HepG2 (cell line): ENCODE measurements around the gene KLHL35. TPM values are rescaled to one million over a fixed set of nuclear protein-coding genes. Genes with fewer than 3 reads are reported as not detected.
A peak's percentile ranks its signal among the peaks of the same experiment; 100 is the strongest.

Experiments
- AGO2 ChIP-seq: fragments of 200-400 bp; formaldehyde crosslinking; optimal IDR thresholded peaks from 2 replicates; pipeline ENCODE3; 2017; ENCODE audit warnings: mild to moderate bottlenecking, low read depth, low read length, moderate library complexity
- ARNT ChIP-seq: fragments of 450-650 bp; IDR thresholded peaks from 2 replicates; pipeline ENCODE4 v1.6.1; 2017
- DNMT1 ChIP-seq: sonication (generic); formaldehyde crosslinking; IDR thresholded peaks from 2 replicates; pipeline ENCODE4 v1.5.1; 2020; ENCODE audit warnings: mild to moderate bottlenecking, missing genetic modification reagents
- HNF4A ChIP-seq: sonication (generic); formaldehyde crosslinking; IDR thresholded peaks from 2 replicates; pipeline ENCODE4 v1.4.0; 2020; ENCODE audit warnings: missing genetic modification reagents
- HNRNPUL1 ChIP-seq: fragments of 200-400 bp; formaldehyde crosslinking; IDR thresholded peaks from 2 replicates; pipeline ENCODE4 v1.6.1; 2017; ENCODE audit warnings: low read depth, mild to moderate bottlenecking, low read length, moderate library complexity
- MED8 ChIP-seq: sonication (generic); formaldehyde crosslinking; IDR thresholded peaks from 2 replicates; pipeline ENCODE4 v1.8.1; 2023; ENCODE audit warnings: mild to moderate bottlenecking, missing genetic modification reagents; ENCODE audit not compliant: insufficient replicate concordance
- MYC ChIP-seq: sonication (generic); formaldehyde crosslinking; IDR thresholded peaks from 2 replicates; pipeline ENCODE4 v1.9.0; 2021; ENCODE audit warnings: missing genetic modification reagents, borderline replicate concordance
- NFRKB ChIP-seq: fragments of 450-650 bp; IDR thresholded peaks from 2 replicates; pipeline ENCODE4 v1.6.1; 2017
- NR2C2 ChIP-seq: sonication (generic); formaldehyde crosslinking; IDR thresholded peaks from 2 replicates; pipeline ENCODE4 v1.4.0; 2020; ENCODE audit warnings: missing genetic modification reagents, mild to moderate bottlenecking, moderate library complexity, borderline replicate concordance
- PAWR ChIP-seq: sonication (generic); formaldehyde crosslinking; IDR thresholded peaks from 2 replicates; pipeline ENCODE4 v1.4.0; 2020; ENCODE audit warnings: missing genetic modification reagents, mild to moderate bottlenecking, borderline replicate concordance
- PCBP1 ChIP-seq: fragments of 200-400 bp; formaldehyde crosslinking; IDR thresholded peaks from 2 replicates; pipeline ENCODE4 v1.6.1; 2017; ENCODE audit warnings: mild to moderate bottlenecking, low read depth, low read length, borderline replicate concordance
- SALL1 ChIP-seq: sonication (generic); formaldehyde crosslinking; IDR thresholded peaks from 2 replicates; pipeline ENCODE4 v1.8.0; 2022; ENCODE audit warnings: mild to moderate bottlenecking, missing genetic modification reagents
- SNAI1 ChIP-seq: sonication (generic); formaldehyde crosslinking; IDR thresholded peaks from 2 replicates; pipeline ENCODE4 v1.5.0; 2020; ENCODE audit warnings: mild to moderate bottlenecking, missing genetic modification reagents, borderline replicate concordance
- SNRNP70 ChIP-seq: fragments of 200-400 bp; formaldehyde crosslinking; IDR thresholded peaks from 2 replicates; pipeline ENCODE4 v1.6.1; 2017; ENCODE audit warnings: mild to moderate bottlenecking, low read depth, low read length, moderate library complexity
- TRIM24 ChIP-seq: sonication (generic); formaldehyde crosslinking; IDR thresholded peaks from 2 replicates; pipeline ENCODE4 v1.8.0; 2022; ENCODE audit warnings: mild to moderate bottlenecking, missing genetic modification reagents
- YEATS4 ChIP-seq: sonication (generic); formaldehyde crosslinking; IDR thresholded peaks from 2 replicates; pipeline ENCODE4 v1.4.0; 2020; ENCODE audit warnings: missing genetic modification reagents, borderline replicate concordance
- ZNF136 ChIP-seq: sonication (generic); formaldehyde crosslinking; IDR thresholded peaks from 2 replicates; pipeline ENCODE4 v1.8.1; 2022; ENCODE audit warnings: low read depth, mild to moderate bottlenecking, moderate library complexity, missing genetic modification reagents
- ZNF616 ChIP-seq: sonication (generic); formaldehyde crosslinking; IDR thresholded peaks from 2 replicates; pipeline ENCODE4 v1.5.0; 2020; ENCODE audit warnings: low read depth, mild to moderate bottlenecking, missing genetic modification reagents
- ZNF747 ChIP-seq: sonication (generic); formaldehyde crosslinking; IDR thresholded peaks from 2 replicates; pipeline ENCODE4 v1.8.1; 2023; ENCODE audit warnings: missing genetic modification reagents, mild to moderate bottlenecking, borderline replicate concordance
- polyA plus RNA-seq, 8 experiments: library from polyadenylated mRNA; depleted of rRNA in 3 of 8; stranded (reverse) in 7 of 8; unstranded in 1 of 8; fragments of >200 nt; fragmentation: Illumina TruSeq in 4 of 8; extraction: Trizol in 4 of 8; gene quantifications; 2 replicates each; pipeline versions ENCODE4 v1.2.1 to v1.2.3, GENCODE V29; 2011 to 2016; ENCODE audit warnings: low read depth in 4 of 8, missing spikeins in 1 of 8, mixed read lengths in 1 of 8; ENCODE audit not compliant: insufficient read depth in 1 of 8
- total RNA-seq, 5 experiments: library from RNA; depleted of rRNA; stranded (reverse); fragments of >200 nt; fragmentation: Illumina TruSeq; extraction: Trizol; gene quantifications; 2 replicates each; pipeline ENCODE4 v1.2.3, GENCODE V29; 2016; ENCODE audit warnings: low read depth in 1 of 5
- TF ChIP-seq, protein P1 (sequence below): sonication (generic); formaldehyde crosslinking; IDR thresholded peaks from 2 replicates; pipeline ENCODE4 v1.4.0; 2020; ENCODE audit warnings: missing genetic modification reagents, borderline replicate concordance
- TF ChIP-seq, protein P2 (sequence below): sonication (generic); formaldehyde crosslinking; IDR thresholded peaks from 2 replicates; pipeline ENCODE4 v1.5.1; 2020; ENCODE audit warnings: missing genetic modification reagents, mild to moderate bottlenecking, borderline replicate concordance
- TF ChIP-seq, protein P3 (sequence below): sonication (generic); formaldehyde crosslinking; conservative IDR thresholded peaks from 2 replicates; pipeline ENCODE4 v1.8.0; 2022; ENCODE audit warnings: mild to moderate bottlenecking, moderate library complexity, missing genetic modification reagents

KLHL35 gene
- total and polyA plus RNA-seq, 2 of the 13 experiments (the other 11 are each of a cell fraction or from before 2014, with no cell fraction given), result not detected

DNA sequence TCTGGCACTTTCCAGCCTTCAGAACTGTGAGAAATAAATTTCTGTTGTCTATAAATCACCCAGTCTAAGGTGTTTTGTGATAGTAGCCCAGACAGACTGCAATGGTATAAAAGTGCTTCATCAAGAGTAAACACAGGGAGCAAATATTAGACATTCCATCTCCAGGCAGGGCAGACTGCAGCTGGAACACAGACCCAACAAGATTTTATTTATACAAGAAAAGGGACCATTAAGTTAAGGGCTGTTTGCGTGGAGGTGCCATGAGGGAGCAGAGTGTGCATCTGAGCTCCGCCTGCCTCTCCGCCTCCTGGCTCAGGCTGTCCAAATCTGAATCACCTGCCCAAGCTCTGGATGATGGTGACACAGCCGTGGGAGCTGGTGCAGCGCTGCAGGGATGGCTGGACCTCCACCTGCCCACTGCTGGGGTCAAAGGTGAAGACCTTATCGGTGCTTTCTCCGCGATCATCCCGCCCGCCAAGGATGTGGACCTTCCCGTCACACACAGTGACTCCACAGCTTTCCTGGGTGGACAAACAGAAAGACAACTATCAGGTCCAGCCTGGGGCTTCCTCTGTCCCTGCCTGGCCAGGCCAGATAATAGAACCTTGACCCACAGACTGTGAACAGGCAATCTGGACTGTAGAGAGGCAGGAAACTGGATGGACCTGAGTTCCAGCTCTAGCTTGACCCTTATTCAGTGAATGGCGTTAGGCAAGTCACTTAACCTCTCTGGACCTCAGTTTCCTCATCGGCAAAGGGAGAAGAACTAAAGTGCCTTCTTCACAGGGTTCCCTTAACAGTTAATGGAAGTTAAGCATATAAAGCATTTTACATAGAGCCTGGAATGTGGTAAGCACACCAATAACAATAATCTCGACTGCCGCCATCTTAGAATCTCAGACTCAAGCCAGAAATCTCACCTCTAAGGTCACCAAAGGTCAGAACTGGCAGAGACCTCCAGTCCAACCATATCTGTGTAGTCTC, 10.5 kb downstream of the KLHL35 start (continued):
- TF ChIP-seq, protein P1, sequence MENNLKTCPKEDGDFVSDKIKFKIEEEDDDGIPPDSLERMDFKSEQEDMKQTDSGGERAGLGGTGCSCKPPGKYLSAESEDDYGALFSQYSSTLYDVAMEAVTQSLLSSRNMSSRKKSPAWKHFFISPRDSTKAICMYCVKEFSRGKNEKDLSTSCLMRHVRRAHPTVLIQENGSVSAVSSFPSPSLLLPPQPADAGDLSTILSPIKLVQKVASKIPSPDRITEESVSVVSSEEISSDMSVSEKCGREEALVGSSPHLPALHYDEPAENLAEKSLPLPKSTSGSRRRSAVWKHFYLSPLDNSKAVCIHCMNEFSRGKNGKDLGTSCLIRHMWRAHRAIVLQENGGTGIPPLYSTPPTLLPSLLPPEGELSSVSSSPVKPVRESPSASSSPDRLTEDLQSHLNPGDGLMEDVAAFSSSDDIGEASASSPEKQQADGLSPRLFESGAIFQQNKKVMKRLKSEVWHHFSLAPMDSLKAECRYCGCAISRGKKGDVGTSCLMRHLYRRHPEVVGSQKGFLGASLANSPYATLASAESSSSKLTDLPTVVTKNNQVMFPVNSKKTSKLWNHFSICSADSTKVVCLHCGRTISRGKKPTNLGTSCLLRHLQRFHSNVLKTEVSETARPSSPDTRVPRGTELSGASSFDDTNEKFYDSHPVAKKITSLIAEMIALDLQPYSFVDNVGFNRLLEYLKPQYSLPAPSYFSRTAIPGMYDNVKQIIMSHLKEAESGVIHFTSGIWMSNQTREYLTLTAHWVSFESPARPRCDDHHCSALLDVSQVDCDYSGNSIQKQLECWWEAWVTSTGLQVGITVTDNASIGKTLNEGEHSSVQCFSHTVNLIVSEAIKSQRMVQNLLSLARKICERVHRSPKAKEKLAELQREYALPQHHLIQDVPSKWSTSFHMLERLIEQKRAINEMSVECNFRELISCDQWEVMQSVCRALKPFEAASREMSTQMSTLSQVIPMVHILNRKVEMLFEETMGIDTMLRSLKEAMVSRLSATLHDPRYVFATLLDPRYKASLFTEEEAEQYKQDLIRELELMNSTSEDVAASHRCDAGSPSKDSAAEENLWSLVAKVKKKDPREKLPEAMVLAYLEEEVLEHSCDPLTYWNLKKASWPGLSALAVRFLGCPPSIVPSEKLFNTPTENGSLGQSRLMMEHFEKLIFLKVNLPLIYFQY (CRISPR knock-in tag), result peak; percentile 58
- TF ChIP-seq SNRNP70 (no peak), PAWR (CRISPR knock-in tag) (no peak), HNF4A (CRISPR knock-in tag) (peak; percentile 71), ZNF747 (CRISPR knock-in tag) (no peak), AGO2 (no peak), ZNF136 (peak; percentile 44; the same call in 1 of the 2 replicates), NFRKB (no peak), MYC (peak; percentile 47; the same call in 1 of the 2 replicates), SALL1 (CRISPR knock-in tag) (peak; percentile 55; the same call in 1 of the 2 replicates), YEATS4 (CRISPR knock-in tag) (peak; percentile 45; the same call in 1 of the 2 replicates), ZNF616 (CRISPR knock-in tag) (0 out of 2 replicates have a peak, but pooled peaks have one; percentile 24), DNMT1 (CRISPR knock-in tag) (no peak), MED8 (CRISPR knock-in tag) (no peak), PCBP1 (no peak), ARNT (no peak), HNRNPUL1 (no peak), SNAI1 (no peak), TRIM24 (no peak), NR2C2 (CRISPR knock-in tag) (peak; percentile 88)
- TF ChIP-seq, protein P2, sequence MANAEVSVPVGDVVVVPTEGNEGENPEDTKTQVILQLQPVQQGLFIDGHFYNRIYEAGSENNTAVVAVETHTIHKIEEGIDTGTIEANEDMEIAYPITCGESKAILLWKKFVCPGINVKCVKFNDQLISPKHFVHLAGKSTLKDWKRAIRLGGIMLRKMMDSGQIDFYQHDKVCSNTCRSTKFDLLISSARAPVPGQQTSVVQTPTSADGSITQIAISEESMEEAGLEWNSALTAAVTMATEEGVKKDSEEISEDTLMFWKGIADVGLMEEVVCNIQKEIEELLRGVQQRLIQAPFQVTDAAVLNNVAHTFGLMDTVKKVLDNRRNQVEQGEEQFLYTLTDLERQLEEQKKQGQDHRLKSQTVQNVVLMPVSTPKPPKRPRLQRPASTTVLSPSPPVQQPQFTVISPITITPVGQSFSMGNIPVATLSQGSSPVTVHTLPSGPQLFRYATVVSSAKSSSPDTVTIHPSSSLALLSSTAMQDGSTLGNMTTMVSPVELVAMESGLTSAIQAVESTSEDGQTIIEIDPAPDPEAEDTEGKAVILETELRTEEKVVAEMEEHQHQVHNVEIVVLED (CRISPR knock-in tag), result peak; percentile 44; the same call in 1 of the 2 replicates
- TF ChIP-seq, protein P3, sequence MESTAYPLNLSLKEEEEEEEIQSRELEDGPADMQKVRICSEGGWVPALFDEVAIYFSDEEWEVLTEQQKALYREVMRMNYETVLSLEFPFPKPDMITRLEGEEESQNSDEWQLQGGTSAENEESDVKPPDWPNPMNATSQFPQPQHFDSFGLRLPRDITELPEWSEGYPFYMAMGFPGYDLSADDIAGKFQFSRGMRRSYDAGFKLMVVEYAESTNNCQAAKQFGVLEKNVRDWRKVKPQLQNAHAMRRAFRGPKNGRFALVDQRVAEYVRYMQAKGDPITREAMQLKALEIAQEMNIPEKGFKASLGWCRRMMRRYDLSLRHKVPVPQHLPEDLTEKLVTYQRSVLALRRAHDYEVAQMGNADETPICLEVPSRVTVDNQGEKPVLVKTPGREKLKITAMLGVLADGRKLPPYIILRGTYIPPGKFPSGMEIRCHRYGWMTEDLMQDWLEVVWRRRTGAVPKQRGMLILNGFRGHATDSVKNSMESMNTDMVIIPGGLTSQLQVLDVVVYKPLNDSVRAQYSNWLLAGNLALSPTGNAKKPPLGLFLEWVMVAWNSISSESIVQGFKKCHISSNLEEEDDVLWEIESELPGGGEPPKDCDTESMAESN (CRISPR knock-in tag), result no peak
